GM18861 (cell line): ENCODE data around the gene NOL3.
A peak's percentile ranks its signal among the peaks of the same experiment; 100 is the strongest.
"Not testable (repeated sequence)": the region's sequence is repeated elsewhere in the genome, so short reads cannot be mapped to it uniquely, and the experiment has no call there.

Experiments used
- ATAC-seq: cut with Tn5 transposase; IDR thresholded peaks from one replicate; pipeline ENCODE4 v1.9.1; 2021; ENCODE audit not compliant: unreplicated experiment

NOL3 gene

GRCh38 chr16:67170168-67170948, at the start of gene NOL3:
TSS of gene NOL3 (plus strand) at chr16:67170538.
- no peak for ATAC-seq

GRCh38 chr16:67122799-67123198, 47.5 kb upstream of the NOL3 start:
- not testable (repeated sequence) for ATAC-seq

GRCh38 chr16:67128417-67128816, 41.9 kb upstream of the NOL3 start:
- no peak for ATAC-seq

- no peak for ATAC-seq
These were observed 41.5 kb upstream of the NOL3 start for GRCh38 chr16:67128887-67129286.

- no peak for ATAC-seq
These were observed 40.9 kb upstream of the NOL3 start for GRCh38 chr16:67129422-67129821.

- no peak for ATAC-seq
These were observed 32.7 kb upstream of the NOL3 start for GRCh38 chr16:67137605-67138004.

GRCh38 chr16:67141391-67141790, 28.9 kb upstream of the NOL3 start:
- ATAC-seq, result no peak

GRCh38 chr16:67142342-67142741, 28.0 kb upstream of the NOL3 start:
- ATAC-seq, result no peak

GRCh38 chr16:67144943-67145342, 25.4 kb upstream of the NOL3 start:
- ATAC-seq, result no peak

- no peak for ATAC-seq
These were observed 24.6 kb upstream of the NOL3 start for GRCh38 chr16:67145746-67146145.

- no peak for ATAC-seq
These were observed 23.6 kb upstream of the NOL3 start for GRCh38 chr16:67146523-67147357.

GRCh38 chr16:67147437-67148140, 22.7 kb upstream of the NOL3 start:
- ATAC-seq, result no peak

GRCh38 chr16:67148221-67148620, 22.1 kb upstream of the NOL3 start:
- no peak for ATAC-seq

- no peak for ATAC-seq
These were observed 21.6 kb upstream of the NOL3 start for GRCh38 chr16:67148656-67149275.

- ATAC-seq, result no peak
These were observed 20.9 kb upstream of the NOL3 start for GRCh38 chr16:67149276-67150046.

GRCh38 chr16:67150047-67150832, 20.1 kb upstream of the NOL3 start:
- ATAC-seq, result peak; percentile 33

GRCh38 chr16:67150833-67151396, 19.4 kb upstream of the NOL3 start, which contains the start of gene B3GNT9:
TSS of gene B3GNT9 (minus strand) at chr16:67150998. CDS start at chr16:67150485, 513 bp downstream.
- peak; percentile 40 for ATAC-seq

- ATAC-seq, result no peak
These were observed 18.8 kb upstream of the NOL3 start for GRCh38 chr16:67151431-67152097.
